GM18517 (cell line): ENCODE measurements around the gene CARS2.
"Not testable (repeated sequence)": the region's sequence is repeated elsewhere in the genome, so short reads cannot be mapped to it uniquely, and the experiment has no call there.

Experiments used
- ATAC-seq: cut with Tn5 transposase; IDR thresholded peaks from one replicate; pipeline ENCODE4 v1.9.1; 2021; ENCODE audit warnings: mild to moderate bottlenecking, moderate library complexity; ENCODE audit not compliant: unreplicated experiment

CARS2 gene

GRCh38 chr13:110683203-110683883 is 22.6 kb downstream of the CARS2 start:
- no peak for ATAC-seq

- ATAC-seq, result no peak
Observed at GRCh38 chr13:110682746-110683145, 23.2 kb downstream of the CARS2 start.

GRCh38 chr13:110681868-110682550 is 23.9 kb downstream of the CARS2 start:
- no peak for ATAC-seq

DNA sequence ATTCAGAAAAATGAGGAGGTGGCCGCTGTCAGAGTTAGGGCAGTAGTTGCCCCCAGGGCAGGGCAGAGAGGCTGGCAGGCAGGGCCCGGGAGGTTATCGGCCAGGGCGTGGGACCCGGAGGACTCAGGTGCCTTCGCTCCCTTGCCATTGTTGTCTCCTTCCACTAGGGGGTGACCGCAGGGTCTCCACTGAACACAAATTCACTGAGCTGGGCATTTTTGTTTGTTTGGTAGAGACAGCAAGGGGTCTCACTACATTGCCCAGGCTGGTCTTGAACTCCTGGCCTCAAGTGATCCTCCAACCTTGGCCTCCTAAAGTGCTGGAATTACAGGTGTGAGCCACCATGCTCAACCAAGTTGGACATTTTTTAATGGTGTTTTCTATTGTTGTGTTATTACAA is 25.1 kb downstream of the CARS2 start:
- ATAC-seq, result no peak

DNA sequence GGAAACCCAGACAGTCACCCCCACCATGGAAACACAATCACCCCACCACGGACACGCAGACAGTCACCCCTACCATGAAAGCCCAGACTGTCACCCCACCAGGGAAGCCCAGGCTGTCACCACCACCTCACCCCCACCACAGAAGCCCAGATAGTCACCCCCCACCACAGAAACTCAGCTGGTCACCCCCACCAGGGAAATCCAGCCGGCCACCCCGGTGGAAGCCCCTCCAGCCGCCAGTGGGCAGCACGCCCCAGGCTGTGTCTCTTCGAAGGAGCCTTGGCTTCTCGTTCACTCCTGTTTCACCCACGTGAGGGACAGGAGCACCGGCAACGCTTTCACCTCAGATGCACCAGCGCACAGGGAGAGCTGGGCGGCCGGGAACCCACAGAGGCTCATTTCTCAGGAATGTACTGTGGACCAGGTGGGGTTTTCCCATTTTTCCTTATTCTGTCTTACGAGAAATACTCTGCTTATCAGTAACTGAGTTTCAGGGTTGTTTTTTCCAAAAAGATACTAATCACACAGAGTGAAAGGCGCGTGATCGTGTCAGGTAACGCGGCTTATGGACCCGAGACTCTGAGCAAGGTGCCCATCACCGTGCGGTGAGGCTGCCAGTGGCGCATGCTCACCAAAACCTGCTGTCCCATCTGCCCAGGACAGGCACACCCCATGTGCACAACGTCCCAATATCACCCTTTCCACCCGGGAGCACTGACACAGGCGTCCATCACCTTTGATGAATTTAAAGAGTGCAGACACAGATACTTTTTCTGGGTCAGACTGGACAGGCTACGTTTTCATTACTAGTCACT is 28.0 kb downstream of the CARS2 start:
- no peak for ATAC-seq

GRCh38 chr13:110676595-110677587 is 29.0 kb downstream of the CARS2 start:
- ATAC-seq, result peak; percentile 76

DNA sequence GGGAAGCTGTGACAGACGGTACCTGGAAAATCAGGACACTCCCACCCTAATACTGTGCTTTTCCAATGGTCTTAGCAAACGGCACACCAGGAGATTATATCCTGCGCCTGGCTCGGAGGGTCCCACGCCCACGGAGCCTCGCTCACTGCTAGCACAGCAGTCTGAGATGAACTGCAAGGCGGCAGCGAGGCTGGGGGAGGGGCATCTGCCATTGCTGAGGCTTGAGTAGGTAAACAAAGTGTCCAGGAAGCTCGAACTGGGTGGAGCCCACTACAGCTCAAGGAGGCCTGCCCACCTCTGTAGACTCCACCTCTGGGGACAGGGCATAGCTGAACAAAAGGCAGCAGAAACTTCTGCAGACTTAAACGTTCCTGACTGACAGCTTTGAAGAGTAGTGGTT is 36.1 kb downstream of the CARS2 start:
- ATAC-seq, result not testable (repeated sequence)

- no peak for ATAC-seq
Observed at GRCh38 chr13:110669036-110669435, 36.9 kb downstream of the CARS2 start.

- ATAC-seq, result no peak
Observed at GRCh38 chr13:110666255-110666533, 39.7 kb downstream of the CARS2 start.

DNA sequence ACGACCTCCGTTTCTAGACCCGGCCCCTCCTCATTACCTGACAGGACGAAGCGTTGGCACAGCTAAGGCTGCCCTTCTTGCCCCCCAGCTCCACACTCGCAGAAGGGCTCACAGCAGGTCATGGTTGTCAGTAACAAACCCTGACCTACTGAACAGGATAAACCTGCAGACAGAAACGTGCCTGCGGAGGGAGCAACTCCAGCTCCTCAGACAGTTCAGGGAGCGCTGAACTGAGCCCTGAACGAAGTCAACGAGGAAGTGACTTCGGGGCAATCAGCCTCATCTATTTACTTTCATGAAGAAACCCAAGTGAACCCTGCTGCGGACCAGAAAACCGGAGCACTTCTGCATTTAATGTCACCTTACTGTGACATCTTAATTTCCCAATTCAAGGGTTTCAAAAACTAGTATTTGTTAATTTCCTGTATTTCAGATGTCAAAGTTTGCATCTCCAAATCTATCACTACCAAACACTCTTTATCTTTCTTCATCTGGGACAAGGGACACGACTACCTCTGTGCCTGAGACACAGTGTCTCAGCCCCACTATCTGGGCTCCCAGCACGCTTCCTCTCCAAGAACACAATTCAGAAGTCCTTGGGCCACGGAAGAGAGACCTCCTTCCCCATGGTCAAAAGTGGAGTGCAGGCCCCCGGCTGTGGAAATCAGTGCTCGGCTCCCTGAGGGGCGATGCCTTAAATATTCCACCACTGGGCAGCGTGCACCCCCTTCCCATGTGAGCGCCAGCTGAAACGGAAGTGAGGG is 40.2 kb downstream of the CARS2 start:
- no peak for ATAC-seq

- no peak for ATAC-seq
Observed at GRCh38 chr13:110664673-110665072, 41.2 kb downstream of the CARS2 start.

DNA sequence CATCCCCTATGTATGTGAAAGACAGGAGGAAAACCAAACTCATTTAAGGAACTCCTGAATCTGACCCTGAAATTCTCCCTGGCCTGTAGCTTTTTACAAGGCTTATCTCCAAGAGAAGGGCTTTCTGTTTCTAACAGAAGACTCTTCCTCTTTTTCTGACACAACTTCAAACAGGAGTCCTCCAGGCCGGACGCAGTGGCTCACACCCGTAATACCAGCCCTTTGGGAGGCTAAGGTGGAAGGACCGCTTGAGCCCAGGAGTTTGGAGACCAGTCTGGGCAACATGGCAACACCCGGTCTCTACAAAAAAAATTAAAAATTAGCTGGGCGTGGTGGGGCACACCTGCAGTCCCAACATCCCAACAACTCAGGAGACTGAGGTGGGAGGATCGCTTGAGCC is 41.9 kb downstream of the CARS2 start:
- no peak for ATAC-seq

DNA sequence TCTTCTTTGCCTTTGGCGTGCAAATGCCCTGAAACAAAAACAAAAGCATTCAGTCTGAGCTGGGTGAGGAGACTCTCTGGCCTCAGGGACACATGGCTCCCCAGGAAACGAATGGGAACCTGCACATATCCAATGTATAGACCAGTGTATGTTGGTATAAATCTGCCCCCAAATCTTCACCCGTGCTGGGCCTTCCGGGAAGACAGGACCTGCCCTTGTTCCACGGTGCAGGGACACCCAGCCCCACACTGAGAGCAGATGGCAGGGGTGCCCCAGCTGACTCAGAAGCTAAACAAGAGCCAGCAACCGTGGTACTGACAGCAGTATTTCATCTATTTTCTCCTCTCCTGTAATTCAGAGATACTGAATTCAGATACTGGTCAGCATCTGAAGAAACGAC is 42.4 kb downstream of the CARS2 start:
- no peak for ATAC-seq

DNA sequence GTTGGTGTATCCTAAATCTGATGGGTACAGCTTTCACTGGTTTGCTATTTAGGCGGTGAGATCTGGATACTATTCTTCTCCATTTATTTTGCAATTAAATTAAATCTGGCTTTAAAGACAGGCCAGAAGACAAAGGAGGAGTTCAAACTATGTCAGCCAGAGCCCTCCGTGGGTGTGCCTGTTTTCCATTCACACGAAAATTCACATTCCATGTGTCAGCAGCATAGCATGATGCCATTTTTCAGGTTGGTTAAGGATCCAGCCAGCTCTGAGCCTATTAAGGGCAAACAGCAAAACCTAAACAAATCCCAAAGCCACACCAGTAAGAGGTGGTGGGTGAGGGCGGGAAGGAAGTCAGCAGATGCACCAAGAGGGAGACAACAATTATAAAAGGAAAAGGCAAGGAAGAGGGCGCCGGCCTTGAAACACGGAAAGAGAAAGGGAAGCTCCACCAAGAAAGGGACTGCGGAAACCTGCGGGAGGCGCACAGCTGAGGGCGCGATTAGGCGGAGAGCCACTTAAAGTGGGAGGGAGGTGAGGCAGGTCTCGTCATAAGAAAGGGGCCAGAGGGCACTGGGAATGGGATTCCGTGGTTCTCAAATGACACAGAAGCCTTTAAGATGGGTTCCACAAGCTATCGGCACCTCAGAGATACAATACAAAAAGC is 43.0 kb downstream of the CARS2 start:
- ATAC-seq, result no peak

GRCh38 chr13:110662091-110662490 is 43.8 kb downstream of the CARS2 start:
- ATAC-seq, result no peak

GRCh38 chr13:110661256-110661655 is 44.7 kb downstream of the CARS2 start:
- ATAC-seq, result no peak

DNA sequence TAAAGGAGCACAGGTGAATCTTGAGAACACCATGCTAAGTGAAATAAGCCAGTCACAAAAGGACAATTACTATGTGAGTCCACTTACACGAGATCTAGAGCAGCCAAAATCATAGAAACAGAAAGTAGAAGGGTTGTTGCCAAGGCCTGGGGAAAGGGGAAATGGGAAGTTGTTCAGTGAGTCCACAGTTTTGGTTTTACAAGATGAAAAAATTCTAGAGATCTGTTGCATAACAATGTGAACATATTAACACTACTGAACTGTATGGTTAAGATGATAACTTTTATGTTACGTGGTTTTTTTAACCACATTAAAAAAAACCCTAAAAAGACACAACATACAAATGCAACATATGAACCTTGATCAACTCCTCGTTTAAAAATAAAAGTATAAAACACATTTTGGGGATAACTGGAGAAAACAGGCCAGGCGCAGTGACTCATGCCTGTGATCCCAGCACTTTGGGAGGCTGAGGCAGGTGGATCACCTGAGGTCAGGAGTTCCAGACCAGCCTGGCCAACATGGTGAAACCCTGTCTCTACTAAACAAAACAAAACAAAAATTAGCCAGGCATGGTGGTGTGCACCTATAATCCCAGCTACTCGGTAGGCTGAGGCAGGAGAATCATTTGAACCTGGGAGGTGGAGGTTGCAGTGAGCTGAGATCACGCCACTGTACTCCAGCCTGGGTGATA is 47.6 kb downstream of the CARS2 start:
- ATAC-seq, result peak; percentile 90

DNA sequence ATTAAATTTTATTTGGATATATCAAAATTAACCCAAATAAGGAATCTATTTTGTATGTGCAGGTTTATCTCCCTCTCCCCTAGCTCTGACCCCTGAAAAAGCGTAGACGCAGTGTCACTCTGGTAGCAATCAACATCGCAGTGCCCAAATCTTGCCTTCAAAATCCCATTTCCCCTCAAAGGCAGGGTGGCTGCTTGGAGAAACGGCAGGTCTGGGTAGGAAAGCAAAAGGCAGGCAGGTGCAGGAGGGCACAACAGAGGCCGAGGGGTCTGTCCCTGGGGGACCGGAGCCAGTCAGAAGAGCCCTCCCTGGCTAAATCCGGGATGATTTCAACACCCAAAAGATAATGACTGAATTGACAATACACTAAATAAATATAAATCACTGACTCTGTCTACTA is 48.7 kb downstream of the CARS2 start:
- ATAC-seq, result no peak

- no peak for ATAC-seq
Observed at GRCh38 chr13:110653851-110654250, 52.1 kb downstream of the CARS2 start.
